Fibroblast of mammary gland (primary cell): ENCODE results near the gene BACE1.

Experiments
- DNase-seq: peaks from one replicate; pipeline ENCODE4 v3.0.0-alpha.2; 2010; ENCODE audit warnings: low read depth
- H3K4me3 ChIP-seq: 2 replicates; pipeline ENCODE4 v1.5.1; 2011; ENCODE audit warnings: low read depth, mild to moderate bottlenecking, low read length, moderate library complexity; ENCODE audit not compliant: control insufficient read depth
- TF ChIP-seq, protein P1 (sequence below): conservative IDR thresholded peaks from 2 replicates; pipeline ENCODE4 v1.5.1; 2011; ENCODE audit warnings: low read depth, low read length, inconsistent platforms; ENCODE audit not compliant: control insufficient read depth, insufficient read depth

BACE1 gene

DNA sequence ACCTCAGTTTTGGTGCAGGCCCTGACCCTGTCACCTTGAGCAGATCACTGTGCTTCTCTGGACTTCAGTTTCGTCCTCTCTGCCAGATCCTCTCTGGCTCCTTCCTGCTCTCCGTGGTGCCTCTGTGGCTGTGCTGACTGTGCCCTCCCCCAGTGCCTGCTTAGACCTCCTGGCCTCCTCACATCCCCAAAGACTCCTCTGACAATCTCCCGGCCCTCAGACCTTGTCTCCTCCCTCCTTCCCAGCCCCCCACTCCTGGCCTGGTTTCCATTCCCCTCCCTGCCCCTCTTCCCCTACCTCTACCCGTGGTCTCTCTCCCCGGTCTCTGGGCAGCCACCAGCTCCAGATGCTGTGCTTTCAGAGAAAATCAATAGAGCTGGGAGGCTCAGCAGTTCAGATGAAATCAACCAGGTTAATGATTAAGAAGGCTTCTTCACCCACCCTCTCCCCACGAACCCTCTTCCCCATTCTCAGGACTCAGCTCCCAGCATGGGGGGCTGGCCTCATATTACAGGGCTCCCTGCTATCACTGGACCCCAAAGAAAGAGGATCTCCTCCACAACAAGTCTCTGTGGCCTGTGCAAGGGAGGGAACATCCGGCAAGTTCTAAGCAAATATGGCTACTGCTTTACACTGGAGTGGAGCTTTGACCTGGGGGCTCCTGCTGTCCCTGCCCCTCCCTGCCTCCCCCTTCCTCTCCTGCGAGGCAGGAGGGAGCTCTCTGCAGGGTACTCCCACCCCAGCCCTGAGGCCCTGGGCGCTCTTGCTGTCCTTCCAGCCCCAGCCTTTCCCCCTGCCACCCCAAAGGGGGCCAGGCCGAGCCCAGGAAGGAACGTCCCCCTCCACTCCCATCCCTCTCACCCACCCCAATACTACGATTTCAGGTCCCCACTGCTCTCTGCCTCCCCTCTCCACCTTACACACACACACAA is 16.4 kb downstream of the BACE1 start:
- no peak overlapping the region for H3K4me3 ChIP-seq
- no peak for DNase-seq
- TF ChIP-seq, protein P1, sequence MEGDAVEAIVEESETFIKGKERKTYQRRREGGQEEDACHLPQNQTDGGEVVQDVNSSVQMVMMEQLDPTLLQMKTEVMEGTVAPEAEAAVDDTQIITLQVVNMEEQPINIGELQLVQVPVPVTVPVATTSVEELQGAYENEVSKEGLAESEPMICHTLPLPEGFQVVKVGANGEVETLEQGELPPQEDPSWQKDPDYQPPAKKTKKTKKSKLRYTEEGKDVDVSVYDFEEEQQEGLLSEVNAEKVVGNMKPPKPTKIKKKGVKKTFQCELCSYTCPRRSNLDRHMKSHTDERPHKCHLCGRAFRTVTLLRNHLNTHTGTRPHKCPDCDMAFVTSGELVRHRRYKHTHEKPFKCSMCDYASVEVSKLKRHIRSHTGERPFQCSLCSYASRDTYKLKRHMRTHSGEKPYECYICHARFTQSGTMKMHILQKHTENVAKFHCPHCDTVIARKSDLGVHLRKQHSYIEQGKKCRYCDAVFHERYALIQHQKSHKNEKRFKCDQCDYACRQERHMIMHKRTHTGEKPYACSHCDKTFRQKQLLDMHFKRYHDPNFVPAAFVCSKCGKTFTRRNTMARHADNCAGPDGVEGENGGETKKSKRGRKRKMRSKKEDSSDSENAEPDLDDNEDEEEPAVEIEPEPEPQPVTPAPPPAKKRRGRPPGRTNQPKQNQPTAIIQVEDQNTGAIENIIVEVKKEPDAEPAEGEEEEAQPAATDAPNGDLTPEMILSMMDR = no peak

DNA sequence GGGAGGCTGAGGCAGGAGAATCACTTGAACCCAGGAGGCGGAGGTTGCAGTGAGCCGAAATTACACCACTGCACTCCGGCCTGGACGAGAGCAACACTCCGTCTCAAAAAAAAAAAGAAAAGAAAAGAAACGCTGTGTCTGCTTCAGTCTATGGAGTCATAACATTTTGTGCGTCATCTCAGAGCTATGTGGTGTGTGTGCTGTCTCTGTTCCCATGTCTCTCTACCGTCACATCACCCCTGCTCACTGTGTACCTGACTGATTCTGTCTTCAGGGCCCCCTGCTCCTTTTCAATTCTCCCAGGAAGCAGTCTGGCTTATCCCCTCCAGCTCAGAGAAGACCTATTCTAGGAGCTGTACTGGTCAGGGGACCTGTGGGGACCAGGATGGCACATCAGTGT is 17.9 kb downstream of the BACE1 start:
- DNase-seq = no peak
- TF ChIP-seq, protein P1 = no peak
- no peak overlapping the region for H3K4me3 ChIP-seq

DNA sequence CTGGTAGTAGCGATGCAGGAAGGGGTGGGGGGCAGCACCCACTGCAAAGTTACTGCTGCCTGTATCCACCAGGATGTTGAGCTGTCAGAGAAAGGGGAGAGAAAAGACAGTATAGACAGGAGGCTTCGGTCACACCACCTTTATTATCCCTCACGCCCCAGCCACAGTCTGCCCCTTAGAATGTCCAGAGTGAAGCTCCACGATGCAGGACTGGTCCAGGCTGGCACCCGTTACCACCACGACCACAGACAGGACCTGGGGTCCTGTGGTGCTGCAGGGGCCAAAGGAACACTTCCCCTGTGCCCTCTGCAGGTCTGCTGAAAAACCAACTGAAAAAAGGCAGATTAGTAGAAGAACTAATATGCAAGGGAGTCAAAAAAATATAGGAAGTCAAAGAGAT is 19.2 kb downstream of the BACE1 start:
- H3K4me3 ChIP-seq = no peak overlapping the region
- TF ChIP-seq, protein P1 = no peak
- DNase-seq = no peak

DNA sequence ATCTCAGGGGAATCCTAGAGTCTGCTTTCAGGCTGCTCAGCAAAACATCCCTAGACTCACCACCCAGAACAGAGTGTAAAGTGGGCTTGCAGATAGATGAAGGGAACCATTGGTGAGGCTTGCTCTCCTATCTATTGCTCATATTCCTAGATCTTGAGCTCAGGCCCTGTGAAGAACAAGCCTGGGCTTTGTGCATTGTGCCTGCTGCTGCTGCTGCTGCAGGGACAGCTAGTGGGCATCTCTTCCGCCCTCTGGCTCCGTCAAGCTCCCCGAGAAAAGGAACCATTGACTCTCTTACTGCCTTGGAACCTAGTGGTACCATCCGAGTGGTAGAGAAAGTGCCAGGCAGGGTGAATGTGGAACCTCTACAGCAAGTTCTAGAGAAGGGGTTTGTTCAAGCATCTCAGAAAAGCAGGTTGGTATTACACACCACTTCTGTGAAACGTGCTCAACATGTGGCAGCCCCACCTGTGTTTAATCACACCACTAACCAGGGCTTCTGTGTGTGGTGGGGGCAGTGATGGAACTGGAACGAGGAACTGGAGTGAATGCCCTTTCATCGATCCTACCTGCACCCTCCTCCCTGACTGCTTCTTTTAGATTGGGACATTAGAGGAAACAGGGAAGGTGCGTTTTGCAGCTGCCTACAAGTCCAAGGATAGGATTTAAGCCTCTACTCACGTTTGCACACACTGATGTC is 20.5 kb downstream of the BACE1 start:
- H3K4me3 ChIP-seq = no peak overlapping the region
- TF ChIP-seq, protein P1 = no peak

DNA sequence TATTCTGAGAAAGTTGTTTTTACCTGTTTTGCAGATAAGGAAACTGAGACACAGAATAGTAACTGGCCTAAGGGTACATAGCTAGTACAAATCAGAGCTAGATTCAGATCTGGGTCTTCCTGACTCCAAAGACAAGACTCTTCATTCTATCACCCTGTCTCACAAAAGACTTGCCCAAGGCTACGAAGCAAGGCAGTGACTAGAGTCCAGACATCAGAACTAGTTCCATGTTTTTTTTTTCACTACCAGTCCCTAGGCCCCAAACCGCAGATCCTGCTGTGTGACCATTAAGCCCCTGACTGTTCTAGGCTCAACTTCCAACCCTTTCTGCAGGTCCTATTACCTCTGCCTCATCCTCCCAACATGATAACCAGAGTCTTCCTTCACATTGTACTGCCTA is 23.4 kb downstream of the BACE1 start:
- no peak for DNase-seq
- TF ChIP-seq, protein P1 = no peak
- no peak overlapping the region for H3K4me3 ChIP-seq

More for the DNA sequence above, 20.5 kb downstream of the BACE1 start:
- no peak for DNase-seq

DNA sequence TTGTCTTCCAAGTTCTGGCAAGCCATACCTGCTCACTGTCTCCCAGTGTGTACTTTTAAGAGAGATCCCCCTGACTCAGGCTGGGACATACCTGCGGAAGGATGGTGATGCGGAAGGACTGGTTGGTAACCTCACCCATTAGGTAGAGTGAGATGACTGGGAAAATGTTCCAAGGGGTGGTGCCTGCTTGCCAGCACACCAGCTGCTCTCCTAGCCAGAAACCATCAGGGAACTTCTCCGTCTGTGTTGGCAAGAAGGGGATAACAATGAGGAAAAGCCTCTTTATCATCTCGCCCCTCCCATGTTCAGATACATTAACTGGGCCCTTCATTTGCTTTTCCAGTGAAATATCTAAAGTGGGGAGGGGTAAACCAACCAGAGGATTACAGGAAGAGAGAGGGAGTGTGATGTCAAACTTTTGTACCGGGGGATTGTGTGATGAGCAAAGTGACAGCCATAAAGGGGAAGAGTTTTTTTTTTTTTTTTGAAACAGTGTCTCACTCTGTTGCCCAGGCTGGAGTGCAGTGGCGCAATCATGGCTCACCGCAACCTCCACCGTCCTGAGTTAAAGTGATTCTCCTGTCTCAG is 25.2 kb downstream of the BACE1 start, which contains the start of gene BACE1-AS:
Gene BACE1-AS, plus strand, starts transcription at position 538 of the 588 bp plus-strand sequence.
- TF ChIP-seq, protein P1 = no peak
- no peak within 1 kb of the TSS for H3K4me3 ChIP-seq
- no peak for DNase-seq
